HepG2 (cell line): ENCODE data around the gene CALML5. TPM values are rescaled to one million over a fixed set of nuclear protein-coding genes. Genes with fewer than 3 reads are reported as not detected.

Experiments
- AGO2 ChIP-seq: fragments of 200-400 bp; formaldehyde crosslinking; optimal IDR thresholded peaks from 2 replicates; pipeline ENCODE3; 2017; ENCODE audit warnings: mild to moderate bottlenecking, low read depth, low read length, moderate library complexity
- DR1 ChIP-seq: sonication (generic); formaldehyde crosslinking; IDR thresholded peaks from 2 replicates; pipeline ENCODE4 v1.8.0; 2021; ENCODE audit warnings: mild to moderate bottlenecking, missing genetic modification reagents, inconsistent platforms
- ELF1 ChIP-seq: sonication (generic); formaldehyde crosslinking; IDR thresholded peaks from 2 replicates; pipeline ENCODE4 v1.4.0; 2020; ENCODE audit warnings: missing genetic modification reagents
- ELF3 ChIP-seq: IDR thresholded peaks from 2 replicates; pipeline ENCODE4 v1.6.1; 2016; ENCODE audit warnings: missing genetic modification reagents, missing compliant biosample characterization
- HMG20B ChIP-seq: conservative IDR thresholded peaks from 2 replicates; pipeline ENCODE4 v1.6.1; 2016; ENCODE audit warnings: missing genetic modification reagents, missing compliant biosample characterization
- HNRNPLL ChIP-seq: fragments of 200-400 bp; formaldehyde crosslinking; IDR thresholded peaks from 2 replicates; pipeline ENCODE4 v1.6.1; 2017; ENCODE audit warnings: mild to moderate bottlenecking, low read depth, low read length; ENCODE audit not compliant: poor library complexity, severe bottlenecking
- MAFF ChIP-seq: IDR thresholded peaks from 2 replicates; pipeline ENCODE4 v1.6.1; 2011; ENCODE audit warnings: low read depth, low read length, improper control_type of control experiment
- NAIF1 ChIP-seq: sonication (generic); formaldehyde crosslinking; IDR thresholded peaks from 2 replicates; pipeline ENCODE4 v1.5.0; 2020; ENCODE audit warnings: mild to moderate bottlenecking, missing genetic modification reagents, borderline replicate concordance
- NCOA2 ChIP-seq: sonication (generic); formaldehyde crosslinking; IDR thresholded peaks from 2 replicates; pipeline ENCODE4 v1.8.0; 2022; ENCODE audit warnings: inconsistent platforms
- NRL ChIP-seq: sonication (generic); formaldehyde crosslinking; IDR thresholded peaks from 2 replicates; pipeline ENCODE4 v1.5.0; 2020; ENCODE audit warnings: missing genetic modification reagents, mild to moderate bottlenecking, moderate library complexity, borderline replicate concordance
- POLR2AphosphoS5 ChIP-seq: IDR thresholded peaks from 2 replicates; pipeline ENCODE4 v1.6.1; 2012; ENCODE audit warnings: low read depth, low read length
- PPARG ChIP-seq: conservative IDR thresholded peaks from 2 replicates; pipeline ENCODE4 v1.6.1; 2016; ENCODE audit warnings: missing biosample characterization, missing genetic modification reagents
- RXRB ChIP-seq: IDR thresholded peaks from 2 replicates; pipeline ENCODE4 v1.6.1; 2016; ENCODE audit warnings: borderline replicate concordance, missing genetic modification reagents, missing compliant biosample characterization
- SETDB1 ChIP-seq: sonication (generic); formaldehyde crosslinking; IDR thresholded peaks from 2 replicates; pipeline ENCODE4 v1.5.1; 2020; ENCODE audit warnings: missing genetic modification reagents, mild to moderate bottlenecking, borderline replicate concordance
- SOX13 ChIP-seq, 3 experiments: fragments of 450-650 bp in 1 of 3; sonication (generic) in 1 of 3; formaldehyde crosslinking in 1 of 3; IDR thresholded peaks in 2 of 3; conservative IDR thresholded peaks in 1 of 3; 2 replicates each; pipeline versions ENCODE4 v1.5.0 to v1.6.1; 2016 to 2020; ENCODE audit warnings: antibody characterized with exemption in 1 of 3, mild to moderate bottlenecking in 1 of 3, missing compliant biosample characterization in 1 of 3, missing genetic modification reagents in 1 of 3, moderate library complexity in 1 of 3
- SP2 ChIP-seq: sonication (generic); formaldehyde crosslinking; IDR thresholded peaks from 2 replicates; pipeline ENCODE4 v1.5.1; 2020; ENCODE audit warnings: mild to moderate bottlenecking, missing genetic modification reagents
- THAP11 ChIP-seq: IDR thresholded peaks from 2 replicates; pipeline ENCODE4 v1.6.1; 2016; ENCODE audit warnings: missing biosample characterization, missing genetic modification reagents
- U2AF2 ChIP-seq: fragments of 200-400 bp; formaldehyde crosslinking; IDR thresholded peaks from 2 replicates; pipeline ENCODE4 v1.6.1; 2017; ENCODE audit warnings: low read depth, mild to moderate bottlenecking, low read length
- ZEB1 ChIP-seq: IDR thresholded peaks from 2 replicates; pipeline ENCODE4 v1.6.1; 2012; ENCODE audit warnings: mild to moderate bottlenecking, low read depth, inconsistent platforms; ENCODE audit not compliant: insufficient replicate concordance
- ZMYM3 ChIP-seq: sonication (generic); formaldehyde crosslinking; IDR thresholded peaks from 2 replicates; pipeline ENCODE4 v1.5.1; 2020; ENCODE audit warnings: mild to moderate bottlenecking, missing genetic modification reagents
- ZNF572 ChIP-seq: sonication (generic); formaldehyde crosslinking; IDR thresholded peaks from 2 replicates; pipeline ENCODE4 v1.5.1; 2020; ENCODE audit warnings: mild to moderate bottlenecking, missing genetic modification reagents
- ZNF670 ChIP-seq: sonication (generic); formaldehyde crosslinking; IDR thresholded peaks from 2 replicates; pipeline ENCODE4 v1.8.0; 2022; ENCODE audit warnings: mild to moderate bottlenecking, missing genetic modification reagents, borderline replicate concordance
- polyA plus RNA-seq, 8 experiments: library from polyadenylated mRNA; depleted of rRNA in 3 of 8; stranded (reverse) in 7 of 8; unstranded in 1 of 8; fragments of >200 nt; fragmentation: Illumina TruSeq in 4 of 8; extraction: Trizol in 4 of 8; gene quantifications; 2 replicates each; pipeline versions ENCODE4 v1.2.1 to v1.2.3, GENCODE V29; 2011 to 2016; ENCODE audit warnings: low read depth in 4 of 8, missing spikeins in 1 of 8, mixed read lengths in 1 of 8; ENCODE audit not compliant: insufficient read depth in 1 of 8
- total RNA-seq, 5 experiments: library from RNA; depleted of rRNA; stranded (reverse); fragments of >200 nt; fragmentation: Illumina TruSeq; extraction: Trizol; gene quantifications; 2 replicates each; pipeline ENCODE4 v1.2.3, GENCODE V29; 2016; ENCODE audit warnings: low read depth in 1 of 5
- TF ChIP-seq, protein P1 (sequence below): sonication (generic); formaldehyde crosslinking; IDR thresholded peaks from 2 replicates; pipeline ENCODE4 v1.4.0; 2020; ENCODE audit warnings: mild to moderate bottlenecking, missing genetic modification reagents, borderline replicate concordance
- TF ChIP-seq, protein P2 (sequence below): sonication (generic); formaldehyde crosslinking; IDR thresholded peaks from 2 replicates; pipeline ENCODE4 v1.4.0; 2020; ENCODE audit warnings: missing genetic modification reagents, mild to moderate bottlenecking, borderline replicate concordance
- TF ChIP-seq, protein P3 (sequence below): sonication (generic); formaldehyde crosslinking; IDR thresholded peaks from 2 replicates; pipeline ENCODE4 v1.4.0; 2020; ENCODE audit warnings: mild to moderate bottlenecking, missing genetic modification reagents
- TF ChIP-seq, protein P4 (sequence below): sonication (generic); formaldehyde crosslinking; IDR thresholded peaks from 2 replicates; pipeline ENCODE4 v1.5.0; 2020; ENCODE audit warnings: missing genetic modification reagents, mild to moderate bottlenecking, borderline replicate concordance

CALML5 gene
- total and polyA plus RNA-seq, 2 of the 13 experiments (the other 11 are each of a cell fraction or from before 2014, with no cell fraction given) = not detected

DNA sequence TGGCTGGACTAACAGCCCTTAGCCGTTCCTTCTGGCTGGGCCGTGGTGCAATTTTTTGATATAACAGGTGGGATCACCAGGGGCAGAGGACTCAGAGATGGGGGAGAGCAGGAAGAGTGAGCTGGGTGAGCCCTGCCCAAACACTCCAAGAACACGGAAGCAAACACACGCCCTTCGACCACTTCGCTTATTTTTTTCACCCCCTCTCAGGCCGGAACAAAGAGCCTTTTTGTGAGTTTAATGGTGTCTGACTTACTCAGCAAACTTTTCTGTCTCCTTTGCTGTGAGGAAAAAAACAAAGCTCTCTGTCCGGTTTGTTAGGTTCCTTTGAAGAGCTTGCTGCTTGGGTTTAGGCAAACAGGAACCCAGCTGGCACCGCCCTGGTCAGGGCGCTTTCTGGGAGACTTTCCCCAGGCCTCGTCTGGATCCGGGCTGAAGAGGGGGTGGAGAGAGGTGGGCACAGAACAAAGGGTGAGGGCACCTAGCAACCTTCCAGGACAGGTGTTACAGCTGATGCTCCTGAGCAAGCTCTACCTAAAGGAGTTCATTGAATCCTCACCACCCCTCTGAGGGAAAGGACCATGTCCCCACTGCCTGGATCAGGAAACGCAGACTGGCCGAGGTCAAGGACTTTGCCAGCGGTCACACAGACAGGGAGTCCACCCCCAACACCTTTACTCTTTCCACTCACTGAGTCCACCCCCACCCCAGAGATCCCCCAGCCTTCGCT lies 48.7 kb upstream of the CALML5 start (continued):
- TF ChIP-seq PPARG (CRISPR knock-in tag) = peak; percentile 22; the same call in 1 of the 2 replicates
- peak; percentile 8; the same call in 1 of the 2 replicates for TF ChIP-seq SOX13 (IDR thresholded peaks at IDR 0.05)
- peak in 1 of 2 experiments; percentile 60; a peak in 2 of 4 replicates for TF ChIP-seq SOX13 (CRISPR knock-in tag; conservative IDR thresholded peaks at IDR 0.05 in 1 of 2, IDR thresholded peaks at IDR 0.05 in 1 of 2)
- no peak for TF ChIP-seq NAIF1
- peak; percentile 62 for TF ChIP-seq ZEB1
- no peak; the same call in 1 of the 2 replicates for TF ChIP-seq SP2
- no peak for TF ChIP-seq U2AF2
- no peak for TF ChIP-seq HNRNPLL
- peak; percentile 68; the same call in 1 of the 2 replicates for TF ChIP-seq ELF1
- TF ChIP-seq, protein P1, sequence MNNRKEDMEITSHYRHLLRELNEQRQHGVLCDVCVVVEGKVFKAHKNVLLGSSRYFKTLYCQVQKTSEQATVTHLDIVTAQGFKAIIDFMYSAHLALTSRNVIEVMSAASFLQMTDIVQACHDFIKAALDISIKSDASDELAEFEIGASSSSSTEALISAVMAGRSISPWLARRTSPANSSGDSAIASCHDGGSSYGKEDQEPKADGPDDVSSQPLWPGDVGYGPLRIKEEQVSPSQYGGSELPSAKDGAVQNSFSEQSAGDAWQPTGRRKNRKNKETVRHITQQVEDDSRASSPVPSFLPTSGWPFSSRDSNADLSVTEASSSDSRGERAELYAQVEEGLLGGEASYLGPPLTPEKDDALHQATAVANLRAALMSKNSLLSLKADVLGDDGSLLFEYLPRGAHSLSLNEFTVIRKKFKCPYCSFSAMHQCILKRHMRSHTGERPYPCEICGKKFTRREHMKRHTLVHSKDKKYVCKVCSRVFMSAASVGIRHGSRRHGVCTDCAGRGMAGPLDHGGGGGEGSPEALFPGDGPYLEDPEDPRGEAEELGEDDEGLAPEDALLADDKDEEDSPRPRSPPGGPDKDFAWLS (CRISPR knock-in tag) = 0 out of 2 replicates have a peak, but pooled peaks have one; percentile 22
- 0 out of 2 replicates have a peak, but pooled peaks have one; percentile 8 for TF ChIP-seq RXRB (CRISPR knock-in tag)
- peak; percentile 95 for TF ChIP-seq ELF3
- TF ChIP-seq, protein P2, sequence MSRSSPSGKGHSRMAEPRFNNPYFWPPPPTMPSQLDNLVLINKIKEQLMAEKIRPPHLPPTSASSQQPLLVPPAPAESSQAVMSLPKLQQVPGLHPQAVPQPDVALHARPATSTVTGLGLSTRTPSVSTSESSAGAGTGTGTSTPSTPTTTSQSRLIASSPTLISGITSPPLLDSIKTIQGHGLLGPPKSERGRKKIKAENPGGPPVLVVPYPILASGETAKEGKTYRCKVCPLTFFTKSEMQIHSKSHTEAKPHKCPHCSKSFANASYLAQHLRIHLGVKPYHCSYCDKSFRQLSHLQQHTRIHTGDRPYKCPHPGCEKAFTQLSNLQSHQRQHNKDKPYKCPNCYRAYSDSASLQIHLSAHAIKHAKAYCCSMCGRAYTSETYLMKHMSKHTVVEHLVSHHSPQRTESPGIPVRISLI (CRISPR knock-in tag) = peak; percentile 93
- TF ChIP-seq ZNF572 (CRISPR knock-in tag) = peak; percentile 46; the same call in 1 of the 2 replicates
- 0 out of 2 replicates have a peak, but pooled peaks have one; percentile 19 for TF ChIP-seq DR1 (CRISPR knock-in tag)
- peak; percentile 24 for TF ChIP-seq AGO2
- TF ChIP-seq, protein P3, sequence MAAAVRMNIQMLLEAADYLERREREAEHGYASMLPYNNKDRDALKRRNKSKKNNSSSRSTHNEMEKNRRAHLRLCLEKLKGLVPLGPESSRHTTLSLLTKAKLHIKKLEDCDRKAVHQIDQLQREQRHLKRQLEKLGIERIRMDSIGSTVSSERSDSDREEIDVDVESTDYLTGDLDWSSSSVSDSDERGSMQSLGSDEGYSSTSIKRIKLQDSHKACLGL (CRISPR knock-in tag) = 0 out of 2 replicates have a peak, but pooled peaks have one; percentile 4
- TF ChIP-seq THAP11 (CRISPR knock-in tag) = 0 out of 2 replicates have a peak, but pooled peaks have one; percentile 31
- no peak for TF ChIP-seq SETDB1 (CRISPR knock-in tag)
- TF ChIP-seq, protein P4, sequence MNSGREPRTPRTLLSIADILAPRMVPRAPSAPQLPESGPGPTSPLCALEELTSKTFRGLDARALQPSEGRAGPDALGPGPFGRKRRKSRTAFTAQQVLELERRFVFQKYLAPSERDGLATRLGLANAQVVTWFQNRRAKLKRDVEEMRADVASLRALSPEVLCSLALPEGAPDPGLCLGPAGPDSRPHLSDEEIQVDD = no peak
- TF ChIP-seq HMG20B (CRISPR knock-in tag) = peak; percentile 29; the same call in 1 of the 2 replicates
- TF ChIP-seq POLR2AphosphoS5 = no peak; the same call in 1 of the 2 replicates
- peak; percentile 67; the same call in 1 of the 2 replicates for TF ChIP-seq NRL (CRISPR knock-in tag)
- peak; percentile 74 for TF ChIP-seq NCOA2
- peak; percentile 53 for TF ChIP-seq MAFF
- peak; percentile 39; the same call in 1 of the 2 replicates for TF ChIP-seq ZNF670
- TF ChIP-seq ZMYM3 (CRISPR knock-in tag) = no peak; the same call in 1 of the 2 replicates
